Left hindlimb (tissue), 1 donor: Measurements from ENCODE around the gene KYAT1.

Source experiments
- DNase-seq: peaks from one replicate; pipeline ENCODE4 v3.0.0-alpha.2; 2018

The KYAT1 gene

DNA sequence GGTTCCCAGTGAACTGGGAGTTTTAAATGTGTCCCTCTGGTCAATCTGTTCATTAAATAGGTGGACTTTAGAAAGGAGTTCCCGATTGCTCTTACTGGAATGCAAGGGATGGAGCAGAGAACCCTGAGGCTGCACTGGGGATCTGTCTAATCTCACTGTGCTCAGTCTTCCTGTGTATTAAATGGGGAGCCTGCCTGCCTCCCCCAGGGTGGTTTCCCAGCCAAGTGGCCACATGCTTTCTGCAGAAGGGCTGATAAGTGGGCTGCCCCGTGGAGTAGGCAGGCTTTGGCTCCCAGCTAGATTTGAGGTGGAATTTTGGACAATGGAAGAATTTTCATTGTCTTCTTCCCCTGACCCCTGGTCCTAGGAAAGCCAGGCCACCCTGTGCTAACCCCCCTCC is 25.0 kb upstream of the KYAT1 start:
- no peak for DNase-seq

DNA sequence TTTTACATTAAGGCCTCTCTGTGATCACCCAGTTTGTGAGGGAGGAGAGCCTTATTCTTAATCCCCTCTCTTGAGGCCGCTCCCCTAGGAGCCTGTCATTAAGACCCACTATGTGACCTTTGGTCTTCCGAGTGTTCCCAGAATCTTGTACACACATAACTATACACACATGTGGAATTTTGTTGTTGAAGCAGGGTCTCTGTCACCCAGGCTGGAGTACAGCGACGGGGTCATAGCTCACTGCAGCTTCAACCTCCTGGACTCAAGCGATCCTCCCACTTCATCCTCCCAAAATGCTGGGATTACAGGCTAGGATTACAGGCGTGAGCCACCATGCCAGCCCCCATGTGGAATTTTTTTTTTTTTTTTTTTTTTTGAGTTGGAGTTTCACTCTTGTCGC is 24.2 kb upstream of the KYAT1 start:
- no peak for DNase-seq

DNA sequence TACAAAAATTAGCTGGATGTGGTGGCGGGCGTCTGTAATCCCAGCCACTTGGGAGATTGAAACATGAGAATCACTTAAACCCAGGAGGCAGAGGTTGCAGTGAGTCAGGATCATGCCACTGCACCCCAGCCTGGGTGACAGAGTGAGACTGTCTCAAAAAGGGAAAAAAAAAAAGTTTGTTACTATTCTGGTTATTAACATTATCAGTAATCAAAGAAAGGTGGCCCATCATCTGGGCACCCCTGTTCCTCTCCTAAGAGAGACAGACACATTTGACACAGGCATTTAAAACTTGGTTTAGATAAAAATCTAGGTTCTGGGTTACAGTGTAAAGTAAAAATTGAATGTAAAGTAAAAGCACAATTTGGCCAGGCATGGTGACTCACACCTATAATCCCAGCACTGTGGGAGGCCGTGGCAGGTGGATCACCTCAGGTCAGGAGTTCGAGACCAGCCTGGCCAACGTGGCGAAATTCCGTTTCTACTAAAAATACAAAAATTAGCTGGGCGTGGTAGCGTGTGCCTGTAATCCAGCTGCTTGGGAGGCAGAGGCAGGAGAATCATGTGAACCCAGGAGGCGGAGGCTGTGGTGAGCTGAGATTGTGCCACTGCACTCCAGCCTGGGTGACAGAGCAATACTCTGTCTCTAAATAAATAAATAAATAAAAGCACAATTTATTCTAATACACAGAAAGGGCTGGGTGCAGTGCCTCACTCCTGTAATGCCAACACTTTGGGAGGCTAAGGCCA is 22.3 kb upstream of the KYAT1 start:
- DNase-seq = no peak

DNA sequence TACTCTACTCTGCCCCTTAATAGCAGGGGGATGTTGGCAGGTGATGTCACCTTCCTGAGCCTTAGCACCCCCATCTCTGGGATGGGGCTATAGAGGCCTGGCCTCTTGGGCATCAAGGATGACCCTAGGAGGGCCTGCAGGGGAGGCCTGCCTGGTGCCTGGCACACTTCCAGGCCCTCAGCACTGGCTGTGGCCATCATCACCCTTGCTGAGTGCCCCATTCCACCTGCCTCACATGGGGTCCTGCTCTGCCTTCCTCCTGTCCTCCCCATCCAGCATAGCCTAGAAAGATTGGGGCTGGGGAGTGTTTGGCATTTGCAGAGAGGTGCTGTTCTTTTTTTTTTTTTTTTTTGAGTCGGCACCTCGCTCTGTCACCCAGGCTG is 21.3 kb upstream of the KYAT1 start:
- DNase-seq = no peak

DNA sequence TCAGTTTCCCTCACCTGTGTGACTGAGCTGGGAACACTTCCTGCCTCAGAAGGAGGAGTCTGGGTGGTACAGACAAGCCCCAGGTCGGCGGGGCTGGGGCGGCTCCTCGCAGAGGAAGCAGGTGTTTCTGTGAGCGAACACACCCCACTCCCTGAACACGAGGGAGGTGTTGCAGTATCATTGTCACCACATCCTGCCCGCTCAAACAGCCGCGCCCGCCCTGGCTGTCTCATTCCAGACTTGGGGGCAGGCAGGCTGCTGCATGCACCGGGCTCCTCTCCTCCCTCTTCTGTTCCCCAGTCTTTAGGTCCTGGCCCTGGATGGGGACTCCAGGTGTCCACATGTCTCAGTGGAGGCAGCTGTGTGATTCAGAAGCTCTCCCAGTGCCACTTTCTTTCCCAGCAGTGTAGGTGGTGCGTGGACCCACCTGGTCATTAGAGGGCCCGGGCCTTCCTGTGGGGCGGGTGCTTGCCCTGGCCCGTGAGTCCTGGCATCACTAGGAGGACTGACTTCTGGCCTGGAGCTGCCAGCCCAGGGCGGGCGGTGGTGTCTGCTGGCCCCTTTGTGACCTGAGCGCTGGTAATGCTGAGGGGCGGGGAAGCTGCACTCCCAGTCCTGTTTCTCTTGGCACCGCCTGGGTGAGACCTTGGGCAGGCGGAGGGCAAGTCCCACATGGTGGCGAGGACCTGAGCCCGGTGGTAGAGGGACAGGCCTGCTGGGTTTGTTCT is 20.8 kb upstream of the KYAT1 start:
- DNase-seq = no peak

DNA sequence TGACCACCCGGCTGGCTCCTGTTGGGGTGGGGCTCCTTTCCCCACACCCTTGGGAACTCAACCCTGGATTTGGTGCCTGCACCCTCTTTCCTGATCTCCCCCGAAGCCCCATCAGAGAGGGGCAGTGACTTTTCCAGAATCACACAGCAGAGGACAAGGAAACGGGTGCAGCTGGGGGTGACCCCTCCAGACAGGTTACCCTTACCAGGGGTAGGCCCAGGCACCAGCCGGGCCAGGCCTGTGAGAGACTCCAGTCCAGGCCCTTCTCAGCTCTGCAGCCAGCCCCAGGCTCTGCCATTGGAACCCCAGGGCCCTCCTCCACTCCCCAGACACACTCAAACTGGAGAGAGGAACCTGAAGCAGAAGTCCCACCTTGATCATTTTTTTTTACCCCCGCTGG is 20.1 kb upstream of the KYAT1 start:
- no peak for DNase-seq

DNA sequence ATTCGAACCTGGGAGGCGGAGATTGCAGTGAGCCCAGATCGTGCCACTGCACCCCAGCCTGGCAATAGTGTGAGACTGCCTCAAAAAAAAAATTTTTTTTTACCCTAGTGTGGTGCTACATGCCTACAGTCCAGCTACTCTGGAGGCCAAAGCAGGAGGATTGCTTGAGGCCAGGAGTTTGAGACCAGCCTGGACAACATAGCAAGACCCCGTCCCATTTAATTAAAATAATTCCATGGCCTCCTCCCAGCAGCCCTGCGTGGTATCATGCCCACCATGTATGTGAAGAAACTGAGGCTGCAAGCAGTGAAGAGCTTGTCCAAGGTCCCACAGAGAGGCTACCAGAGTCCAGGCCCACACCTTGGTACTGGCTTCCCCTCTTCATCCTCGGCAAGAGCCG is 19.6 kb upstream of the KYAT1 start:
- no peak for DNase-seq

DNA sequence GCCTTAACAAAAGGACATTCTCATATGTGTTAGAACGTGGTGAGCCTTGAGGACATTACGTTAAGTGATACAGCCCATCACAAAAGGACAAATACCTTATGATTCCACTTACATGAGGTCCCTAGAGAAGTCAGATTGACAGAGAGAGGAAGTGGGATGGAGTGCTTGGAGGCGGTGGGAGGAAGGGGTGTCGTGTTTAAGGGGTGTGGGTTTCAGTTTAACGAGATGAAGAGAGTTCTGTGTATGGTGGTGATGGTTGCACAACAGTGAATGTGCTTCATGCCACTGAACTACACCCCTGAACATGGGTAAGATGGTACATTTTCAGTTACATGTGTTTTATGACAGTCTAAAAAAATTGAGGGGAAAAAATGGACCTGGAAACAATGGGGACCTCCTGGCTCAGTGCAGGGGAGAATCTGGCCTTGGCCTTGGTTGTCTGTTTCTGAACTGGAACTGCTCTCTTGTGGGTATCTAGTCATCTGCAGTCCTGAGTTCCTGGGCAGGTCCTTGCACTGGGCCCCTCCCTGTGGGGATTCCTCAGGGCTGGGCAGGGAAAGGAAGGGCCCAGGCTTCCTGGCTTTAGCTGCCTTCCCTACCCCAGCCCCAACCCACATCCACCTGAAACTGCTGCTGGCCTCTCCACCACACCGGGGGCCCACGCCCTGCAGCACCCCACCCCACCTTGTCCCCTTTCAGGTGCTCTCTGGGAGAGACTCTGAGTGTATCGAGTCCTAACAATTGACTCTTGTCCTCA is 18.0 kb upstream of the KYAT1 start:
- DNase-seq = no peak

DNA sequence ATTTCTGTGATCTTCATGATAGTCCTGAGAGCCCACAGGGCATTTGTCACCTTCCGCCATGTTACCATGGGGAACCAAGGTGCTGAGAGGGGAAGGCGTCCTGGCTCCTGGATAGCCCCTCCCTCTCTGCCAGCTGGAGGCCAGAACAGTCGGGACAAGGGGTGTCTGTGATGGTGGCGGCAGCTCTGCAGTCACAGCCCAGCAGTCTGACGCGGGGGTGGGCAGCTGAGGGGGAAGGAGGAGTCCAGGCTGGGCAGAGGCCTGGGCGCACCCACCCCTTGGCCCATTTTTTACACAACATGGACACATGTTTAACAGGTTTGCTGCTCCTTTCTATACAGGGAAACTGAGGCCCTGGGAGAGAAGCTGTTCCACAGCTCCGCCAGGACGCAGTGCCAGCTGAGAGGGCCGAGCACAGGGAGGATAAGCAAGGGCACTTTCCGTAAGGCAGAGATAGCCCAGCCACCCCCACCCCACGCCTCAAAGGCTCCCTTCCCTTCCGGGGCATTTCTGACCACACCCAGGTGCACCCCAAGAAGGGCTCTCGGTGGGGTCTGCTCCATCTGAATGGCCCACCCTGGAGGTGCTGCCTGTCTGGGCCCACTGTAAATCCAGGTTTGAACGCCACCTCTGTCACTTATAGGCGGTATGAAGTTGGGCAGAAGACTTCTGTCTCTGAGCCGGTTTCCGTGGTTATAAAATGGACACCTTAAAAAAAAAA is 17.3 kb upstream of the KYAT1 start:
- DNase-seq = no peak

DNA sequence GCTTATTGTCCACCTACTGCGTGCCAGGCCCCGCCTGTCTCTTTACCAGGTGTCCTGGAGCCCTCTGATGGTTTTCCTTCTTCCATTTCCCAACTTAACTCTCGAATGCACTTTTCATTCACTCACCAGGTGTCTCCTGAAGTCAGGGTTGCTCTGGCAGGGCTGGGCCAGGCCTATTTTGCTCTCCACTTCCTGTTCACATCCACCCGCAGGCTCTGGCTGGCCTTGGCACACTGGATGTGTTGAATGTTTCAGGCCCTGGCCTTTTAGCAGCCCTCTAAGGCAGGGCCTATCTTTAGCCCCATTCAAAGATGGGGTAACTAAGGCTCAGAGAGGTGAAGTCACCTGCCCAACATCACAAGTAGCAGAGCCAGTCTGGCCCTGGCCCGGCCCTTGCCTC is 16.6 kb upstream of the KYAT1 start:
- DNase-seq = no peak

DNA sequence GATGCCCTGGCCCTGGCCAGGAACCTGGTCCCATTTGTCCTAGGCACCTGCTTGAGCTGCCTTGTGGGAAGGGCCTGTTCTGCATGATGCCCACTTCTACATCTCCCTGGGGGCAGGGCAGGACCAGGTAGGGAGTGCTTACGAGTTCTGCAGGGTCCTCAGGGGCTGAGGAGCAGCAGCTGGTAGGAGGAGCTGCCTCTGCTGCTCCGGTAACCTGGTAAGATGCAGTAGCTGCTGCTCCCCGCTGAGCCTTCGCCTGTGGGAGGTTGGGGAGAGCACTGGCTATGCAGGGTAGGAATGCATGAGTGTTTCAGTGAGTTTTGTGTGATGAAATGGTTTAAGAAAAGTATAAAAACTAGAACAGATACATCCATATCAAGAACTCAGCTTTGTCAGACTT is 13.8 kb upstream of the KYAT1 start:
- DNase-seq = no peak

DNA sequence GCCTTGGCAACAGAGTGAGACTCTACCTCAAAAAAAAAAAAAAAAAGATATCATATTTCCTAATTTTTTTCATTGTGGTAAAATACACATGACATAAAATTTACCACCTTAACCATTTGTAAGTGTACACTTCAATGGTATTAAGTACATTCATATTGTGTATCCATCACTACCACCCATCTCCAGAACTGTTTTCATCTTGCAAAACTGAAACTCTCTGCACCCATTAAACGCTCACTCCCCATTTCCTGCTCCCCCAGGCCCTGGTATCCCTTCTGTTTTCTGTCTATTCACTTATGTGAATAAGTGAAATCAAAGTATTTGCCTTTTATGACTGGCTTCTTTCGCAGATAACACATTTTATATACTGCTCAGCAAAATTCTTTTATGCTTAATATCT is 13.0 kb upstream of the KYAT1 start:
- DNase-seq = no peak

DNA sequence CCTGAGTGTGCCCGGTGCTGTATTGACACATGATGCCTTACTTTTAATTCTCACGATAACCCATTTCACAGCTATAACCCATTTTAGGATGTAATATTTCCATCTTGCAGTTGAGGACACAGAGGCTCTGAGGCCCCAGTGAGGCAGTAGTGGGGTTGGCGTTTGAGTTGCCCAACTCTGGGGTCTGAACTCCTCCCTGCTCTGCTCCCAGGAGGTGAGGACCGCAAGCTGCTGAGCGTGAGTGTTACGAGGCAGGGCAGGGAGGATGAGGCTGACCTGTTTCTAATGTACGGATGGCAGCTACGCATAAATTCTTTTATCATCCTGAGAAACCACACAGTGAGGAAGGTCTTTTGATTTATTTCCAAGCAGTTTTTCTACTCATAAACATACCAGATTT is 11.6 kb upstream of the KYAT1 start:
- peak; percentile 6 for DNase-seq

DNA sequence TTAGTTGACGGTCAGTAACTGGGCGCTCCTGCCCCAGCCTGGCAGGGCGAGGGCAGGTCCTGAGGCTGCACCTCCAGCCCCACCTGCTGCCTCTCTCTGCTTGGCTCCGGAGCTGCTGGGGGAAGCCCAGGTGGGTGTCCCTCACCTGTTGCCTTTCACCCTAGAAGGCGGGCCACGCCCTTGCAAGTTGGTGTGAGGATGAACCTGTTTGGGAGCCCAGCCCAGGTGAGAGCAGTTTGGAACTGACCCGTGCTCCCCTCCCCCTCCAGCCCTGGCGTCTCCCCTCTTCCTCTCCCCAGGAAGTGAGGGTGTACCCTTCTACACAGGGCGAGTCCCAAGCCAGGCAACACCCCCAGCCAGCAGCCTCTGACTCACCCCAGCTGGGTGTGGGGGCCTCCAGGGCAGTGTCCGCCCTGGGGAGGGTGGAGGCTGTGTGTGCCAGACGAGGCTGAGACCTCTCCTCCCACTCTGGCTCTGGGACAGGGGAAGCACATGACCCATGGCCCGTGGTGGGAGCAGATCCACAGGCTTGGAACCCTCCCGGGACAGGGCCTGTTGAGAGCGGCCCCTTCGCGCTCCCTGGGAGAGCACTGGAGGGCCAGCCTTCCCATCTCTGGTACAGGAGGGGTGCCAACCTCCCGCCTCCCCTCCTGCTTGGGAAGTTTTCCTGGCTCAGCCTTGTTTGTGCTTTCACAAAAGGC is 10.6 kb upstream of the KYAT1 start:
- DNase-seq = peak; percentile 81

DNA sequence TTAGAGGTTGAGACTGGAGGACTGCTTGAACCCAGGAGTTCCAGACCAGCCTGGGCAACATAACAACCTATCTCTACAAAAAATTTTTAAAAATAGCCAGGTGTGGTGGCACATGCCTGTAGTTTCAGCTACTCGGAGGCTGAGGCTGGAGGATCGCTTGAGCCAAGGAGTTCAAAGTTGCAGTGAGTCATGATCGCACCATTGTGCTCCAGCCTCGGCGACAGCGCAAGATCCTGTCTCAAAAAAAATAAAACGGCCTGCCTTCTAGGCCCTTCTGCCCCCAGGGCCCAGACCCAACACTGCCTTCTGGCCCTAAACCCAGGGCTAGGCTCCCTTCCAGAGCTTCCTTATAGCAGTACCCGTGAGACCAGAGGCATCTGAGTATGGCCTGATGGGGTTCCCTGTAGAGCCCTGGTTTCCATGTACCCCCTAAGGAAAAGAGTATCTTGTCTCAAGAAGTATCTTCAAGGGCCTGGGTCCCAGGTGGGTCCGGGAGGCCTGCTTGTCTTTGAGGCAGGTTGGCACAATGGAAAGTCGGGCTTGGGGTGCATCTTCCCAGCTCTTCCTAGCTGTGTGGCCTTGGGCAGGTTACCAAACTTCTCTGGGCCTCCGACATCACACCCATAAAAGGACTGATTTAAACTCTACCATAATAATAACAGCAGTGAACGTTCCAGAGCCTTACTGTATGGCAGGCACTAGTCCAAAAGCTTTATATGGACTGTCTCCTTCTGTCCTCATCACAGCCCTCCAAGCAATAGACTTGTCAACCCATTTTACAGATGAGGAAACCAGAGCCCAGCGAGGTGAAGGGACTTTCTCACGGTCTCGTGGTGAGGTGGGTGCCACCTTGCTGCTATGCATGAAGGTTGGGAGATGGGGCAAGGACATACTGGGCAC is 9.8 kb upstream of the KYAT1 start:
- no peak for DNase-seq

DNA sequence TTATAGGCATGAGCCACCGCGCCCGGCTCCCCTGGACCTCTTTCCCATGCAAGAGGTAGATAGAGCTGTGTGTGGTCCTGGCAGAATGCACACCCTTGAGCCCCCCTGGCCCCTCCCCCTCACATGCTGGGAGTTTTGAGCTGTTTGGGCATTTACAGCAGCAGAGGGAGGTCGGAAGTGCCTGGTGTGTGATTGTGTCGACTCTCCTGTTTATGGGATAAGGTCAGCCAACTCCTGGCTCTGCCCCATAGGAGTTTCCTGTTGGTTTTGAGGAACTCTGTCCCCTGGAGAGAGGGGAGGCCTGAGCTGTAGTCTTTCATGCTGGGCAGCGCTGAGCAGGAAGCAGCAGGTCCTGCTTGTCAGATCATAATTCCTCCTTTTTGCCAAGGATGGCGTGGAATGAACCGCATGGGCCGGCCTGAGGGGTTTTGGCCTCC is 6.2 kb upstream of the KYAT1 start:
- DNase-seq = no peak

DNA sequence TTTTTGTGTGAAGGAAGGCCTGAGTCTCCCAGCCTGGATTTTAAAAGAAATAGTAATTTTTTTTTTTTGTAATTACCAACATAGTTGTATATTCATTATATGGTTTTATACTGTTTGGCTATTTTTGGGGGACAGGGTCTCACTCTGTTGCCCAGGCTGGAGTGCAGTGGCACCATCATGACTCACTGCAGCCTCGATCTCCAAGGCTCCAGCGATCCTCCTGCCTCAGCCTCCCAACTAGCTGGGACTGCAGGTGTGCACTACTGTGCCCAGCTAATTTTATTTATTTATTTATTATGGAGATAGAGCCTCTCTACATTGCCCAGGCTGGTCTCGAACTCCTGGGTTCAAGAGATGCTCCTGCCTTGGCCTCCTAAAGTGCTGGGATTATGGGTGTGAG is 5.3 kb upstream of the KYAT1 start:
- no peak for DNase-seq

DNA sequence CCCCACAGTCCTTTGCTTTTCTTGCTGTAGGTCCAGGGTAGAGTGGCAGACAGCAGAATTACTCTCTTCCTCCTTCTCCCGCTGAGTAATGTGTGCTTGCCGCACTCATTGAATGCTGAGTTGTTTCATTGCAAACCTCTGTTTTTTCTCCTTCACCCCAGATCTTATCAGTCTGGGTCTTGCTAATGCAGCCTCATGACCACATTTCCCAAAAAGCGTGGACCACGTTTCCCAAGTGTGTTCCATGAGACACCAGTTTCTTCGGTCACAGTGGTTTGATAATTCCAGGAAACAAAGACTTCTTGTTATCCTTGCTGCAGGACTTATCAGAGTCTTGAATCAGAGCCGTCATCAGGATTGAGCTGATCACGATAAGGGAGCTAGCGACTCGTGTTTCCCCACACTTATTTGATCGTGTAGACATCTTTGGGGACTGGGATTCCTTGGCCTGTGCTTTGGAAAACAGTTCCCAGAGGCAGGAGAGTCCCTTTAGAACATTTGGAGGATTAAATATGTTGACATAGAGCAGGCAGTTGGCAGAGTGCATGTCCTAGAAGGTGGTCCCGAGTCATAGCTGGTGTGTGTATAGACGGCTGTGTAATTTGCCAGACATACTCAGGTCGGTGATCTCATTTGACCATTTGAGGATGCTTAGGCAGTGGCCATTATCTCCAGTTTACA is 4.6 kb upstream of the KYAT1 start:
- DNase-seq = no peak

DNA sequence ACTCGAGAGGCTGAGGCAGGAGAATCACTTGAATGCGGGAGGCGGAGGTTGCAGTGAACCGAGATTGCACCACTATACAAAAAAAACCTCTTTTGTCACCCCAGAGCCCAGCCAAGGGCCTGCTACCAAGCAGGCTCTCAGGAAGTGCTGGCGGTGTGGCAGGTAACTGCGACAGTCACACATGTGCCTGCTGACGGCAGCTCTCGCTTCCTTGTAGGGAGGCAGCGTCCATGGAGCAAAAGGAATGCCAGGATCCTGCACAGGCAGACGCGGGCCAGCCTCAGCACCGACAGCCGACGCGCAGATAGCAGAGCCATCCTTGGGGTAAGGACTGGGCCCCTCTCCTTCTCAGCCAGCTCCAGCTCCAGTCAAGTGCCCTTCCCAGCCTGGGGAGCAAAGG is 4.0 kb upstream of the KYAT1 start:
- no peak for DNase-seq

DNA sequence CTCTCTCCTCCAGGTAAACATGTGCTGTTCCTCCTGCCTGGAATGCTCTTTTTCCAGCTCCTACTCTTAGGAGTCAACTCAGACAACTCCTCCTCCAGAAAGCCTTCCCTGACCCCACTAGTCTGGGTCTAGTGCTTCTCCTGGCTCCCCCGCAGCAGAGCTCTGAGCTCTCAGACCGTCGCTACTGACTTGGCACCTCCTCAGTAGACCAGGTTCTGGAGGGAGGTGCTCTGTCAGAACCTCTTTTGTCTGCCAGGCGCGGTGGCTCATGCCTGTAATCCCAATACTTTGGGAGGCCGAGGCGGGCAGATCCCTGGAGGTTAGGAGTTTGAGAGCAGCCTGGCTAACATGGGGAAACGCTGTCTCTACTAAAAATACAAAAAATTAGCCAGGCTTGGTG is 3.6 kb upstream of the KYAT1 start:
- DNase-seq = no peak

DNA sequence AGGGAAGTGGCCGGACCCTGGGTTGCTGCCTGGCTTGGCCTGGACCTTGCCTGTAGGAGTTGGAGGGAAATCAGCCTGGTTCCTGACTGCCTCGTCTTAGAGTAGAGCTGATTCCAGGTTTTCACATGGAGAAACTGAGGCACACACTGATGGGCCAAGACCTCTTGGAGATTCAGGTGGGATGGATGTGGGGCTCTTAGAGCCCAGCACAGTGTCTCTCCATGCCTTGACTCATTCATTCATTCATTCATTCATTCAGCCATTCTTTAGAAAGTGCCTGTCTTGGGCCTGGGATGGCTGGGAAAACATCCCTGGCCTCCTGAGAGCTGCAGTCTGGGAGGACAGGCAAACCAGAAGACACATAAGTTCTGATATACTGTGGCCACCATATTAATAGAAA is 2.4 kb upstream of the KYAT1 start:
- no peak for DNase-seq
